ENCODE data around the gene TGFBI.

The TGFBI gene

GRCh38 chr5:136052692-136053335, 24.0 kb downstream of the TGFBI start:
- no peak for ATAC-seq (ENCODE audit: insufficient read depth, low read depth)
- no peak for DNase-seq
- no peak overlapping the region for H3K9ac ChIP-seq (ENCODE audit: low read depth, low read length)
- TF ChIP-seq EZH2 (IDR thresholded peaks at IDR 0.05; ENCODE audit: borderline replicate concordance, low read depth, low read length, severe bottlenecking) (no peak), CTCF (IDR thresholded peaks at IDR 0.05; ENCODE audit: borderline replicate concordance, extremely low read depth, low read length, poor library complexity, severe bottlenecking) (no peak)
- no peak overlapping the region for H3K4me2 ChIP-seq (ENCODE audit: insufficient read depth, low read length)
- no peaks in the 10 kb centered on the region for H3K4me1 ChIP-seq (ENCODE audit: insufficient read depth, low read length)
- no peaks in the 10 kb centered on the region for H3K9me3 ChIP-seq (ENCODE audit: insufficient read depth, low read length, severe bottlenecking)
- H3K79me2 ChIP-seq (ENCODE audit: insufficient read depth, low read length), result no peaks in the 10 kb centered on the region
- no peaks in the 10 kb centered on the region for H3K36me3 ChIP-seq (ENCODE audit: insufficient read depth, low read length)
- no peaks in the 10 kb centered on the region for H4K20me1 ChIP-seq (ENCODE audit: insufficient read depth, low read length)
- no peak overlapping the region for H3K4me3 ChIP-seq (ENCODE audit: low read depth in 1 of 2, low read length in 2 of 2)
- H3K27ac ChIP-seq (ENCODE audit: low read length), result no peak overlapping the region
- H3K27me3 ChIP-seq (ENCODE audit: insufficient read depth, low read length, poor library complexity), result peaks cover 9% of the 10 kb centered on the region
- H2AFZ ChIP-seq (ENCODE audit: low read depth, low read length), result no peak overlapping the region

- Histone ChIP-seq H3K4me1 (ENCODE audit: insufficient read depth, low read length) (no peaks in the 10 kb centered on the region), H3K9ac (ENCODE audit: low read depth, low read length) (no peak overlapping the region), H3K4me2 (ENCODE audit: insufficient read depth, low read length) (no peak overlapping the region), H3K9me3 (ENCODE audit: insufficient read depth, low read length, severe bottlenecking) (no peaks in the 10 kb centered on the region), H3K27ac (ENCODE audit: low read length) (no peak overlapping the region), H3K79me2 (ENCODE audit: insufficient read depth, low read length) (no peaks in the 10 kb centered on the region), H3K4me3 (ENCODE audit: low read depth in 1 of 2, low read length in 2 of 2) (no peak overlapping the region), H4K20me1 (ENCODE audit: insufficient read depth, low read length) (no peaks in the 10 kb centered on the region; the same call in 1 of the 2 replicates), H2AFZ (ENCODE audit: low read depth, low read length) (no peak overlapping the region), H3K27me3 (ENCODE audit: insufficient read depth, low read length, poor library complexity) (peaks cover 9% of the 10 kb centered on the region), H3K36me3 (ENCODE audit: insufficient read depth, low read length) (no peaks in the 10 kb centered on the region)
- no peak for TF ChIP-seq CTCF (IDR thresholded peaks at IDR 0.05; ENCODE audit: borderline replicate concordance, extremely low read depth, low read length, poor library complexity, severe bottlenecking)
- TF ChIP-seq EZH2 (IDR thresholded peaks at IDR 0.05; ENCODE audit: borderline replicate concordance, low read depth, low read length, severe bottlenecking), result no peak
- DNase-seq, result no peak
- ATAC-seq (ENCODE audit: insufficient read depth, low read depth), result no peak
Observed at GRCh38 chr5:136053336-136054141, 24.8 kb downstream of the TGFBI start.

DNA sequence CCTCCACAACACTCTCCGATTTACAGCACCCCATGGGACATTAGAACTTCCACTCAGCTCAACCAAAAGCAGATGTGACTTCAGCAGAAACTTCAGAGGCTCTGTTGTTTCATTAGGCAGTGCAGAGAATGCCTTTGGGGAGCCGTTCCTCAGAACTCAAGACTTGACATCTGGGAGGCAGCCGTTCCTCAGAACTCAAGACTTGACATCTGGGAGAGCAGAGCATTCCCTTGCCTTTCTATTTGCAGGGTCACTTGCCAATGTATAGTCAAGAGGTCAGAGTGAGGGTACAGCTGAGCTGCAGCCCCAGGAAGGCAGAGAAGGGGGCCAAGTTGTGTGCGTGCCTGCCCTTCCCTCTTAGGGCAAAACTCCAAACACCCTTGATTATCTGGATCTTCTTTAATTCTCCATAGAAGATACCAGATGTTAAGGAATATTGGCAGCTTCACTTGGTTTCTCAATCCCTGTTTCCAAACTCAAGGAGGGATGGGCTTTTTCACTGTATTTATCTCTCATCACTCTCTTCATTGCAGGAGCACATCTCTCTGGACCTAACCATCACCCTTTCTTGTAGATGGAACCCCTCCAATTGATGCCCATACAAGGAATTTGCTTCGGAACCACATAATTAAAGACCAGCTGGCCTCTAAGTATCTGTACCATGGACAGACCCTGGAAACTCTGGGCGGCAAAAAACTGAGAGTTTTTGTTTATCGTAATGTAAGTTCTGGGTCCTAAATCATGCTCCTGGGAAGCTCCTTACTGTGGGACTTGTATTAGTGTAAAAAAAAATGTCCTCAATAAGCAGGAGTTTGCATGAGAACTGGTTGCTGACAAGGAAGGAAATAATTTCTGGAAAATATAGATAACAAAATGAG, 25.6 kb downstream of the TGFBI start:
- no peaks in the 10 kb centered on the region for H3K9me3 ChIP-seq (ENCODE audit: insufficient read depth, low read length, severe bottlenecking)
- H3K27ac ChIP-seq (ENCODE audit: low read length), result no peak overlapping the region
- H3K27me3 ChIP-seq (ENCODE audit: insufficient read depth, low read length, poor library complexity), result peaks cover 9% of the 10 kb centered on the region
- no peak overlapping the region for H3K4me3 ChIP-seq (ENCODE audit: low read depth in 1 of 2, low read length in 2 of 2)
- DNase-seq (no peak), ATAC-seq (ENCODE audit: insufficient read depth, low read depth) (no peak)
- no peaks in the 10 kb centered on the region for H3K4me1 ChIP-seq (ENCODE audit: insufficient read depth, low read length)
- TF ChIP-seq CTCF (IDR thresholded peaks at IDR 0.05; ENCODE audit: borderline replicate concordance, extremely low read depth, low read length, poor library complexity, severe bottlenecking) (no peak), EZH2 (IDR thresholded peaks at IDR 0.05; ENCODE audit: borderline replicate concordance, low read depth, low read length, severe bottlenecking) (no peak)
- H4K20me1 ChIP-seq (ENCODE audit: insufficient read depth, low read length), result no peaks in the 10 kb centered on the region; the same call in 1 of the 2 replicates
- H3K9ac ChIP-seq (ENCODE audit: low read depth, low read length), result no peak overlapping the region
- no peak overlapping the region for H2AFZ ChIP-seq (ENCODE audit: low read depth, low read length)
- H3K79me2 ChIP-seq (ENCODE audit: insufficient read depth, low read length), result no peaks in the 10 kb centered on the region
- no peak overlapping the region for H3K4me2 ChIP-seq (ENCODE audit: insufficient read depth, low read length)
- H3K36me3 ChIP-seq (ENCODE audit: insufficient read depth, low read length), result no peaks in the 10 kb centered on the region

Measured in DND-41 (cell line).